ENCODE data around the gene PHACTR2.
"Not testable (repeated sequence)": the region's sequence is repeated elsewhere in the genome, so short reads cannot be mapped to it uniquely, and the experiment has no call there.

The PHACTR2 gene

DNA sequence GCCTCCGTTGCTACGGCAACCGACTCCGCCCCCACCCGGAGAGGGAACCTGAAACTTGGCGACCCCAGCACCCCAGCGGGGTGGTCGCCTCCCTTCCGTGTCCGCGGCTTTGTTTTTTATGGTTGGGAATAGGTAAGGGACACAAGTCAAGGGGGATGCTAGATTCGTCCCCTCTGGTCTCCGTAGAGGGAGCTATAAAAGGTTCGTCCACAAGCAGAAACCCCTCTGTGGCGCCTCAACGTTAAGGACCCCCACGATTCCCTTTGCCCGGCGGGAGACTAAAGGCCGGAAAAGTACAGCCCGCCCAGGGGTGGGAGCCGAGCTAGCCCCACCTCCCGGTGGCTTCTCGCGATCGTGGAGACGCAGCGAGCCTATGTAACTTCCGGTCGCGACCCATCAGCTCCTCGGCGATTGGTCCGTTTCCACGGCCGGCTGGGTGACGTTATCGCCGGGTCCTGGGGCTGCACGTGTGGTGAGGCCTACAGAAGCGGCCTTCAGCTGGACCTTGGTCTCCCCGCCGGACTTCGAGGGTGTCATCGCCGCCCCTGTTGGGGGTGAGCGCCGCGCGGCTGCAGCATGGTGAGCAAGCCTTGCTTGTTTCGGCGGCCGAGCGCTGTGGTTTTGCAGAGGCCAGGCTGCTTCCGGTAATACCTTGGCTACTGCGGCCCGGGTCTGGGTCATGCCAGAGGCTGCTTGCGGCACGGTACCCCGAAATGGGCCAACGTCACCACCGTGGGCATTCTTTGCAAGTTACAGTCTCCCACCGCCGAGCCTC, 165.3 kb downstream of the PHACTR2 start, which contains the start of gene LTV1:
TSS of gene LTV1 (plus strand) at position 437 of the 775 bp plus-strand sequence. CDS start at position 577, 140 bp downstream.
- peak within 1 kb of the TSS; percentile 95 to 97 (median 95) for H3K4me3 Mint-ChIP-seq

DNA sequence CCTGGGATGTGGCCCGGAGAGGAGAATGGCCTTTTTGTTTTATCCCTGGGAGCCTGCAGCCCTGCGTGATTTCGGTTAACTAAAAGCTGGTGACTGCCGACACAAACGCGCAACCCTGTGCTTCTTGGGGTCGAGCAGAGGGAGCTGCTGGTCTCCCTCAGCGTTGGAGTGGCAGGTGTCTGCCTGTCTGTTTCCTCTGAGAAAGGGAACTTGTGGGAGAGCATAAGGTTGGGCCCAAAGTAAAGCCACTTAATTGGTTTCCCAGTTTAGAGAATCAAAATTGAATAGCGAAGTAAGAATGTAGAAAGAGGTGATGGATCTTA, 165.9 kb downstream of the PHACTR2 start:
- H3K27me3 Mint-ChIP-seq (ENCODE audit: low read depth): no peaks in the 10 kb centered on the region
- peaks cover 39% of the 10 kb centered on the region for H3K4me1 Mint-ChIP-seq
- no peaks in the 10 kb centered on the region for H3K9me3 Mint-ChIP-seq
- H3K4me3 Mint-ChIP-seq: peak overlapping the region; percentile 95 to 97 (median 95)
- H3K27ac Mint-ChIP-seq: peak overlapping the region; percentile 98 to 99 (median 99)
- TF ChIP-seq, protein P1, sequence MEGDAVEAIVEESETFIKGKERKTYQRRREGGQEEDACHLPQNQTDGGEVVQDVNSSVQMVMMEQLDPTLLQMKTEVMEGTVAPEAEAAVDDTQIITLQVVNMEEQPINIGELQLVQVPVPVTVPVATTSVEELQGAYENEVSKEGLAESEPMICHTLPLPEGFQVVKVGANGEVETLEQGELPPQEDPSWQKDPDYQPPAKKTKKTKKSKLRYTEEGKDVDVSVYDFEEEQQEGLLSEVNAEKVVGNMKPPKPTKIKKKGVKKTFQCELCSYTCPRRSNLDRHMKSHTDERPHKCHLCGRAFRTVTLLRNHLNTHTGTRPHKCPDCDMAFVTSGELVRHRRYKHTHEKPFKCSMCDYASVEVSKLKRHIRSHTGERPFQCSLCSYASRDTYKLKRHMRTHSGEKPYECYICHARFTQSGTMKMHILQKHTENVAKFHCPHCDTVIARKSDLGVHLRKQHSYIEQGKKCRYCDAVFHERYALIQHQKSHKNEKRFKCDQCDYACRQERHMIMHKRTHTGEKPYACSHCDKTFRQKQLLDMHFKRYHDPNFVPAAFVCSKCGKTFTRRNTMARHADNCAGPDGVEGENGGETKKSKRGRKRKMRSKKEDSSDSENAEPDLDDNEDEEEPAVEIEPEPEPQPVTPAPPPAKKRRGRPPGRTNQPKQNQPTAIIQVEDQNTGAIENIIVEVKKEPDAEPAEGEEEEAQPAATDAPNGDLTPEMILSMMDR (IDR thresholded peaks at IDR 0.05; ENCODE audit: unreplicated experiment in 3 of 3): no peak
- peaks cover 30% of the 10 kb centered on the region for H3K36me3 Mint-ChIP-seq (ENCODE audit: low read depth)

More for the DNA sequence above, 165.3 kb downstream of the PHACTR2 start, which contains the start of gene LTV1:
- TF ChIP-seq, protein P1 (IDR thresholded peaks at IDR 0.05; ENCODE audit: unreplicated experiment in 3 of 3): no peak
- Mint-ChIP-seq H3K27me3 (ENCODE audit: low read depth) (no peaks in the 10 kb centered on the region), H3K9me3 (no peaks in the 10 kb centered on the region), H3K36me3 (ENCODE audit: low read depth) (peaks cover 25% of the 10 kb centered on the region), H3K4me1 (peaks cover 41% of the 10 kb centered on the region), H3K27ac (peak within 1 kb of the TSS; percentile 98 to 99 (median 99))

DNA sequence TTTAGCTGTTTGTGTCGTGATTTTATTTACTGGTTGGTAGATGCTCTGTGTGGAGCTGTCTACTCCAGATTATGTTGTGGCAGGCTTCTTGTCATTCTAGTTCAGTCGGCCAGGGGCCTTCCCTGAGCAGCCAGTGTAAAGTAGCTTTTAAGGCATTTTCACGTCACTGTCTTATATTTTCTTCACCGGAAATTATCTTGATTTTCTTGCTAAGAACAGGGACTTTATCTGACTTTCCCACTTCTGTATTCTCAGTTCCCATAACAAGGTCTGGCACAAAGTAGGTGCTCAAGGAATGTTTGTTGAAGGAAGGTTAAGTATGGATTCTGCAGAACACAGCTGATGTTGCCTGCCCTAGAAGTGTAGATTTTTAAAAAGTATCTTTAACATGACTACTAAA, 166.2 kb downstream of the PHACTR2 start:
- Mint-ChIP-seq H3K36me3 (ENCODE audit: low read depth) (peaks cover 33% of the 10 kb centered on the region), H3K27me3 (ENCODE audit: low read depth) (no peaks in the 10 kb centered on the region), H3K9me3 (no peaks in the 10 kb centered on the region), H3K4me3 (peak overlapping the region; percentile 95 to 97 (median 95)), H3K27ac (peak overlapping the region; percentile 98 to 99 (median 99)), H3K4me1 (peaks cover 35% of the 10 kb centered on the region)
- TF ChIP-seq, protein P1 (IDR thresholded peaks at IDR 0.05; ENCODE audit: unreplicated experiment in 3 of 3): no peak

DNA sequence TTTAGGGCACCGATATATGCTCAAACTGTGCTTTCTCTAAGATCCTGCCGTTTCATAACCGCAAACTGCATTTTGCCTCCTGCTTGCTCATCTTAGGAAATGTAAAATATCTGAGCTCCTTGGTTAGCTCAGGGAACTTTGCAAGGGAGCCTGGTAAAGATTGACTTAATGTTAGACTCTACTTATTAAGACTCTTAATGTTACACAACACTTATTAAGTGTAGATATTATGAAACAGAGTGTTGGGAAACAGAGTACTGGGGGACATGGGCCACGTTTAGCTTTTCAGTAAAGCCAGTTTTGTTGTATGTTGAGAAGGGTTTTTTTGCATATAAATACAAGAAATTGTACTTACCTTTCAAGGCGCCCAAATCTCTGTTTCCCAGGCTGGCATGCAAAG, 167.3 kb downstream of the PHACTR2 start:
- no peaks in the 10 kb centered on the region for H3K27me3 Mint-ChIP-seq (ENCODE audit: low read depth)
- H3K27ac Mint-ChIP-seq: no peak overlapping the region
- peaks cover 29% of the 10 kb centered on the region for H3K4me1 Mint-ChIP-seq
- H3K36me3 Mint-ChIP-seq (ENCODE audit: low read depth): peaks cover 44% of the 10 kb centered on the region
- H3K4me3 Mint-ChIP-seq: peak overlapping the region; percentile 61 to 77 (median 62)
- TF ChIP-seq, protein P1 (IDR thresholded peaks at IDR 0.05; ENCODE audit: unreplicated experiment in 3 of 3): no peak
- peaks cover under 1% of the 10 kb centered on the region for H3K9me3 Mint-ChIP-seq

DNA sequence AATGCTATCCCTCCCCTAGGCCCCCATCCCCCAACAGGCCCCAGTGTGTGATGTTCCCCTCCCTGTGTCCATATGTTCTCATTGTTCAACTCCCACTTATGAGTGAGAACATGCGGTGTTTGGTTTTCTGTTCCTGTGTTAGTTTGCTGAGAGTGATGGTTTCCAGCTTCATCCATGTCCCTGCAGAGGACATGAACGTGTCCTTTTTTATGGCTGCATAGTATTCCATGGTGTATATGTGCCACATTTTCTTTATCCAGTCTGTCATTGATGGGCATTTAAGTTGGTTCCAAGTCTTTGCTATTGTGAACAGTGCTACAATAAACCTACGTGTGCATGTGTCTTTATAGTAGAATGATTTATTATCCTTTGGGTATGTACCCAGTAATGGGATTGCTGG, 173.9 kb downstream of the PHACTR2 start:
- H3K4me1 Mint-ChIP-seq; H3K27me3 Mint-ChIP-seq (ENCODE audit: low read depth); H3K4me3 Mint-ChIP-seq; H3K27ac Mint-ChIP-seq: not testable (repeated sequence)
- Mint-ChIP-seq H3K9me3 (peaks cover 58% of the 10 kb centered on the region), H3K36me3 (ENCODE audit: low read depth) (peaks cover 96% of the 10 kb centered on the region)

DNA sequence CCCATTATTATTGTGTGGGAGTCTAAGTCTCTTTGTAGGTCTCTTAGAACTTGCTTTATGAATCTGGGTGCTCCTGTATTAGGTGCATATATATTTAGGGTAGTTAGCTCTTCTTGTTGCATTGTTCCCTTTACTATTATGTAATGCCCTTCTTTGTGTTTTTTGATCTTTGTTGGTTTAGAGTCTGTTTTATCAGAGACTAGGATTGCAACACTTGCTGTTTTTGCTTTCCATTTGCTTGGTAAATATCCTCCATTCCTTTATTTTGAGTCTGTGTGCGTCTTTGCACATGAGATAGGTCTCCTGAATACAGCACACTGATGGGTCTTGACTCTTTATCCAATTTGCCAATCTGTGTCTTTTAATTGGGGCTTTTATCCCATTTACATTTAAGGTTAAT, 177.3 kb downstream of the PHACTR2 start:
- not testable (repeated sequence) for H3K27ac Mint-ChIP-seq

DNA sequence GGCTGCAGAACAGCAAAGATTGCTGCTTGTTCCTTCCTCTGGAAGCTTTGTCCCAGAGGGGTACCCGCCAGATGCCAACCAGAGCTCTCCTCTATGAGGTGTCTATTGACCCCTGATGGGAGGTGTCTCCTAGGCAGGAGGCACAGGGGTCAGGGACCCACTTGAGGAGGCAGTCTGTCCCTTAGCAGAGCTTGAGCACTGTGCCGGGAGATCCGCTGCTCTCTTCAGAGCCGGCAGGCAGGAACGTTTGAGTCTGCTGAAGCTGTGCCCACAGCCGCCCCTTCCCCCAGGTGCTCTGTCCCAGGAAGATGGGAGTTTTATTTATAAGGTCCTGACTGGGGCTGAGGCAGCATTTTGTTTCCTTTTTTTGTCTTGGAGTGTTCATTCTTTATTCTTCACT, 179.0 kb downstream of the PHACTR2 start:
- Mint-ChIP-seq H3K36me3 (ENCODE audit: low read depth) (peaks cover 94% of the 10 kb centered on the region), H3K9me3 (peaks cover 47% of the 10 kb centered on the region)
- H3K27ac Mint-ChIP-seq; H3K4me3 Mint-ChIP-seq; H3K4me1 Mint-ChIP-seq; H3K27me3 Mint-ChIP-seq (ENCODE audit: low read depth): not testable (repeated sequence)

More for the DNA sequence above, 177.3 kb downstream of the PHACTR2 start:
- H3K4me1 Mint-ChIP-seq; H3K4me3 Mint-ChIP-seq; H3K27me3 Mint-ChIP-seq (ENCODE audit: low read depth): not testable (repeated sequence)
- peaks cover 100% of the 10 kb centered on the region for H3K36me3 Mint-ChIP-seq (ENCODE audit: low read depth)
- H3K9me3 Mint-ChIP-seq: peaks cover 57% of the 10 kb centered on the region

All from nephron (organoid).